NCI-H2107 treated with DMSO at 0.1 percent for 48 hours (cell line): Measurements from ENCODE around the gene SLC9A2.

Experiments
- DNase-seq: peaks from one replicate; lab custom pipeline; 2025; ENCODE audit not compliant: unreplicated experiment; lab: John Stamatoyannopoulos, UW

The SLC9A2 gene, protein sequence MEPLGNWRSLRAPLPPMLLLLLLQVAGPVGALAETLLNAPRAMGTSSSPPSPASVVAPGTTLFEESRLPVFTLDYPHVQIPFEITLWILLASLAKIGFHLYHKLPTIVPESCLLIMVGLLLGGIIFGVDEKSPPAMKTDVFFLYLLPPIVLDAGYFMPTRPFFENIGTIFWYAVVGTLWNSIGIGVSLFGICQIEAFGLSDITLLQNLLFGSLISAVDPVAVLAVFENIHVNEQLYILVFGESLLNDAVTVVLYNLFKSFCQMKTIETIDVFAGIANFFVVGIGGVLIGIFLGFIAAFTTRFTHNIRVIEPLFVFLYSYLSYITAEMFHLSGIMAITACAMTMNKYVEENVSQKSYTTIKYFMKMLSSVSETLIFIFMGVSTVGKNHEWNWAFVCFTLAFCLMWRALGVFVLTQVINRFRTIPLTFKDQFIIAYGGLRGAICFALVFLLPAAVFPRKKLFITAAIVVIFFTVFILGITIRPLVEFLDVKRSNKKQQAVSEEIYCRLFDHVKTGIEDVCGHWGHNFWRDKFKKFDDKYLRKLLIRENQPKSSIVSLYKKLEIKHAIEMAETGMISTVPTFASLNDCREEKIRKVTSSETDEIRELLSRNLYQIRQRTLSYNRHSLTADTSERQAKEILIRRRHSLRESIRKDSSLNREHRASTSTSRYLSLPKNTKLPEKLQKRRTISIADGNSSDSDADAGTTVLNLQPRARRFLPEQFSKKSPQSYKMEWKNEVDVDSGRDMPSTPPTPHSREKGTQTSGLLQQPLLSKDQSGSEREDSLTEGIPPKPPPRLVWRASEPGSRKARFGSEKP

DNA sequence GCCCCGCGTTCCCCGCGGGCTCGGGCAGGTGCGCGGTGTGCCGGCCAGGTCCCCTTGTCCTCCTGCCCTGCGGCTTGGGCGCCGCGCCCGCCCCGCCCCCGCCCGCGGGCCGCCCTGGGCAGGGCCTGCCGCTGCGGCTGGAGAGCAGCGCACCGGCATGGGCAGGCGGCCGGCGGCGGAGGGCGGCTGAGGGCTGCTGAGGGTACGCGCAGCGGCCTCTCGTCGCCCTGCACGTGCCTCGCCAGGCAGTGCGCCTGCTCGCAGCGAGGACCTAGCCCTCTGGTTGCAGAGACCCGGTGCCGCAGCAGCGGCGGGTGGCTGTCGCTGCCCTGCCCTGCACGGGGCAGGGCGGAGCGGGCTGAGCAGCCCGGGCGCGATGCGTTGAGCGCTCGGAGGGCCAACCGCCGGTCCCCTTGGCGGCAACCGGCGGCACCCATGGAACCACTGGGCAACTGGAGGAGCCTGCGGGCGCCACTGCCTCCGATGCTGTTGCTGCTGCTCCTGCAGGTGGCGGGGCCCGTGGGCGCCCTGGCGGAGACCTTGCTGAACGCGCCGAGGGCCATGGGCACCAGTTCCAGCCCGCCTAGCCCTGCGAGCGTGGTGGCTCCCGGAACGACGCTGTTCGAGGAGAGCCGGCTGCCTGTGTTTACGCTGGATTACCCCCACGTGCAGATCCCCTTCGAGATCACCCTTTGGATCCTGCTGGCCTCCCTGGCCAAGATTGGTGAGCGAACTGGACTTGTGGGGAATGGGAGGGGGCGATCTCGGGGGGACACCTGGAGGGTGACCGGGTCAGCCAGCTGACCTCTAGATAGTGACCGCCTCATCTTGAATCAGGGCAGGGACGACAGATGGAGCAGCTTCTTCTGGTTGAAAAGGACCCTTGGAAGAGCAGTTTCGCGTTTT is at the start of gene SLC9A2:
Gene SLC9A2 (plus strand): TSS at position 140 of the 906 bp plus-strand sequence. CDS start 296 bp downstream, at position 436.
- no peak for DNase-seq

DNA sequence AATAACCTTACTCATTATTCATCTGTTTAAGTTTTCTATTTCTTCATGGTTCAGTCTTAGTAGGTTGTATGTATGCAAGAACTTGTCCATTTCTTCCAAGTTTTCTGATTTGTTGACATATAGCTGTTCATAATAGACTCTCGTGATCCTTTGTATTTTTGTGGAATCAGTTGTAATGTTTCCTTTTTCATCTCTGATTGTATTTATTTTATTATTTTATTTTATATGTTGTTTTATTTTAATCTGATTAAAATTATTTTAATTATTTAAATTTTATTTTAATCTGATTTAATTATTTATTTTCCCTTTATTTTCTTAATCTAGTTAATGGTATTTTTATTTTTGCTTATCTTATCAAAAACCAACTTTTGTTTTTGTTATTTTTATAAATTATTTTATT is 43.5 kb upstream of the SLC9A2 start:
- DNase-seq = no peak

DNA sequence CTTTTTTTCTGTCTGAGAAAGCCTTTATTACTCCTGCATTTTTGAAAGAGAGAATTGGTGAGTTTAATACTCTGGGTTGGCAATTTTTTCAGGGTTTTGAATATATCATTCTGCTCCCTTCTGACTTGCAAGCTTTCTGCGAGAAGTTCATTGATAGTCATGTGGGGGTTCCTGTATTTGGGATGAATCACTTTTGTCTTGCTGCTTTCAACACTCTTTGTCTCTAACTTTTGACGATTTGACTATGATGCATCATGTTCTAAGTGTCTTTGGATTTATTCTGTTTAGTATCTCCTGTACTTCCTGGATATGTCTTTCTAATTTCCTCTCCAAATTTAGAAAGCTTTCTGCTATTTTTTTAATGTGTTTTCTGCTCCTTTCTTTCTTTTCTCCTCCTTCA is 41.0 kb upstream of the SLC9A2 start:
- no peak for DNase-seq

DNA sequence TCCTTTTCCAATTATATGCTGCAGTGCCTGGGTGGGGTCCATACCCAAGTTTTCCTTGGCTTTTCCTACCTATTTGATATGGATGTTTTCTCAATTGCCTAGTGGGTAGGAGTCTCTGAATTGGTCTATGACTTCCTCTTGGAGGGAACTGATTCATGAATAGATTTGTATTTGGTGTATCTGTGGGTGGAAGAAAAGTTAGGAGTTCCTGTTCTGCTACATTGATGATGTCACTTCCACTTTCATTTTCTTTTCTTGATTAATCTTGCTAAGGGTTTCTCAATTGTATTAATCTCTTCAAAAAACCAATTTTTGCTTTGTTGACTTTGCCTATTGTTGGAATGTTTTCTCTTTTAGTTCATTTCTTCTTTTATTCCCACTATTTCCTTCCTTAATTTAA is 37.4 kb upstream of the SLC9A2 start:
- no peak for DNase-seq

DNA sequence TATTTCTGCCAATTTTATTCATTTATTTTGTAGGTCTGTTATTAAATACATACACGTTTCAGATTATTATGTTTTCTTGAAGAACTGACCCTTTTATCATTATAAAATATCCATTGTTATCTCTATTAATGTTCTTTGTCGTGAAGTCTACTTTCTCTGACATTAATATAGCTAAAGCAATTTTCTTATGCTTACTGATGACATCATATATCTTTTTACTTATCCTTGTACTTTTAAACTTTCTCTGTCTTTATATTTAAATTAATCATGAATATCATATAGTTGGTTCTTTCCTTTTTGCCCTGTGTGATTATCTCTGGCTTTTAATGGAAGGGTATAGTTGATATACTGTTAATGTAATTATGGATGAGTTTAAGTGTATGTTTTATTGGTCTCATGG is 36.5 kb upstream of the SLC9A2 start:
- no peak for DNase-seq

DNA sequence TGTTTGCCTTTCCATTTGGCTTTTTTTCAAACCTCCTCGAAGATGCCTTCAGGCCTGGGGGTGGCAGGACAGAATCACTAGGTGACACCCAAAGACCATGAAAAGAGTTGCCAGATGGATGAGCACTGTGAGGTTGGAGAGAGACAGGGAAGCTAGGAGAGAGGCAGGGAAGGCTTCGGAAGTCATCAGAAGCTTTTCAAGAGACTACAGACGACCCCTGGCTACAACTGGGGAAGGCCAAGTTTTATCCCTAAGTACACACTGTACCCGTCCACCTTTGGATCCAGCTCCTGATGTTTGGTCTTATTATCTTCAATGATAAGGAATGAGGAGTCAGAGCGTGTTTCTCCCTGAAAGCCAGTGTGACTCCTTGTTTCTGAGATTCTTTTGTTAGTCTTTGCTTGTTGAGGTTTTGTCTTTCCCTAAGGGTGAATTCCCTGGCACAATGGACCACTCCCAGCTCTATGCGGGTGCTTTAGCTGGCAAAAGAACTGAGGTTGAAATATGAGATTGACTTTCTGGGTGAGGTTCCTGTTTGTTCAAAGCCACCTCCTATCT is 33.4 kb upstream of the SLC9A2 start:
- no peak for DNase-seq

DNA sequence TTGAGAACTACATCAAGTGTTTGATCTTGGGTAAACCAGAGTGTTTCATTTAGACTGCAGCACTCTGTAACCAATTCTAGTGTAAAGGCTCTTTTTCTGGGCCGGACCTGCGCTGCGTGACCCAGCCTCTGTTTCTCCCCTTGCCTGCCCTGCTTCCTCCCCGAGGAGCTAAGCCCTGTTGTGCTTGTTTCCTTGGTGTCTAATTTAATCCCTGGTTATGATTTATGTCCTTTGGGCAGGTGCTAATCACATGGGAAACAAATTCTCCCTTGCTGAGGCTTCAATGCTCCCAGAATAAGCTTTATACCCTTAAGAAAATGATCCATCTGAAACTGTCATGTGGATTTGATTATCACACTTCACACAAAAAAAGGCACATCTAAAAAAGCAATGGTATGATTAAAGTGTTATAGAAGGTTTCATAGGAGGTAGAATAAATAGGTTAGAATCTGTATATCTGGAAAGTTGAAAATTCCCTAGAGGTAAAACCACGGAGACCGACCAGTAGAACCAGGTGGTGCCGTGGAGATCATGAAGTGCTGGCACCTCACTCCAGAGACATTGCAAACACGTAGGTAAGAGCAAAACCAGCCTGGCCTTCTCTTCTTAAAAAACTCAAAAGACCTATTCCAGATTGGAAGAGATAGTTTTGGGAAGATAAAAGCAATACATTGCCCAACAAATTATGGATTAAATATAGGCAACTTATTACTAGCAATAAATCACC is 31.0 kb upstream of the SLC9A2 start:
- DNase-seq = no peak

DNA sequence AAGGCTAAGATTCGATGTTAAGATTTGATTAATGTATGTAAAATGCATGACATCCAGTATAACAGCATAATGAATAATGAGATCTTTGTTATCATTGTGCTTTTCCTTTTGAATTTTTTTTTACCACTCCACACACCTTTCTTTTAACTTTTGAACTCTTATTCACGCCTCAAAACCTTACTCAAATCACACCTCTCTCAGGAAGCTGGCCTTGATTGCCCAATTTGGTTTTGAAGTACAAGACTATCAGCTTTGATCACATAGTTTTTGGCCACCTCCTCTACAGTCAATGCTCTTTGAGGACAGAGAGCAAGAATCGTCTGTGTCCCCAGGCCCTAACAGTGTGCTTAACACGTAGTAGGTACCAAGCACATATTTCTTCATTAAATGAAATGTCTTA is 29.9 kb upstream of the SLC9A2 start:
- DNase-seq = no peak

DNA sequence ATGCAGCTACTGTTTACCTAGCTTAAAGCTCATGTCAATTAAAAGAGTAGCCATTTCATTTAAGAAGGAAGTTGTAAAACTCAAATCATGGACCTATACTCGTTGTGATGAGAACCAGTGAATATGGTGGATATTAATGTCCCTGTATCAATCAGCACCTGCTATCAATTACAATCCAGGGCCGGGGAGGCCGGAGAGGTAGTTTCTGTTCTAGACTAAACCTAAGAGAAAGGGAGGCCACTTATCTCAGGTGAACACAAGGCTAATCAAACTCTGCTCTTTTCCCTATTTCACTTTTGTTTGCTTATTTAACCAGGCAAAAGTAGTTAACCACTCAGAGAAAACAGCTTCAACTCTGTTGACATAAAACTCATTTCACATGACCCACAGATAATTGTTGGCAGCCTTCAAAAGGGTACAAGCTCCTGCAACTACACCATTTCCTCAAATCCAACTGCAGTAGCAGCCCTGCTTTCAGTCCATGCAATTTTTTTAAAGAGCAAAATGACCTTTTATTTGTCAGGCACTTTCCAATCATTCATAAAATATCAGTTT is 27.8 kb upstream of the SLC9A2 start:
- DNase-seq = no peak

DNA sequence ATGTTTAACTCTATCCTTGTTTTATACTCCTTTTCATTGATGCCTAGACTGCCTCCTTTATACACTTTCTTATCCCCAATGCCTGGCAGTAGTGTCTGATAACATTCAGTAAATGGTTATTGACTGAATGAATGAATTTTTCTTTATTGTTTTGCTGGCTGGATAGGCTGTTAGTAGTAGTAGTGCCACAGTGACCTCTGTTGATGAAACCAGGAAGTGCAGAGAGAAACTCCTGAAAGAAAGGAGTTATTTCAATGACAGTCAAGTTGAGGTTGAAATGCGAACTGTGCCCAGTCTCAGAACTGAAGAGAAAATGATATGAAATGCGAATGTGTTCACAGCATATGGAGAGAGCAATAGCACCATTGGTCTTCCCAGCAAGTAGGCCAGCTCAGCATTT is 26.8 kb upstream of the SLC9A2 start:
- no peak for DNase-seq

DNA sequence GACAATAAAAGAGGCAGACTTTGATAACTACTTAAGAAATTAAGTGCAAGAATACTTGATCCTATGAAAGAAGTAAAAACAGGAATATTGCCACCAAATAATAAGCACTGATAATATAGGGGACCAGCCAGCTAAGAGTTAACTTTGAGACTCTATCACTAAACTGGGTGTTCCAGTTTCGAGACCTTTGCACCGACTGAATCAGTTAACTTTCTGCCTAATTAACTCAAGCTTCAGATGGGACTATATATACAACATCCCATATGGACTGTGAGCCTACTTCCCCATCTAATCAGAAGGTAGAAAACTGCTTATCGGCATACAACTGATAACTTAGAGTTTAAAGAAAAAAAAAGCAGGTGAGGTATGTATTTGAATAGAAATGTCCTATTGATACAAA is 25.8 kb upstream of the SLC9A2 start:
- no peak for DNase-seq

DNA sequence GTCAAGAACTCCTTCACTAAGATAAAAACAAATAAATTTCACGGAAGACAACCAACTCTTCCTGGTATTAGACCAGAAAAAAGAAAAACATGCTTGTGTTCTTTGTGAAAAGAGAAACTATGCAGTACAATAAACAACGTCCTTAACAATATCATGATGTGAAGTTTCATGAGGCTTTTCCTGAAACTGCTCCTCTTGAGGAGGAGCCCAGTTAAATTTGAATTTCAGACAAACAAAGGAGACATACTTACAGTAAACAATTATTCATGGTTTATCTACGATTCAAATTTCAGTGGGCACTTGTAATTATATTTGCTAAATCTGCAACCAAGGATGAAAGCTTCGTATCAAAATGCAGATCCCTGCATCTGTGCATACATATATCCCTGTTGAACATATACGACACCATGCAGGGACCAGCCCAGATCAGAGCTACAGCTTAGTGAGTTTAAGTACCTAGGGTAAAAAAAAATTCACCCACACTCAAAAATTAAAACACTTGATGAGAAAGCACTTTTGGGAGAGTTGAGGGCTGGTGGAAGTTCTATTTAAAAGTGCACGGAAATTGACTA is 24.8 kb upstream of the SLC9A2 start:
- DNase-seq = no peak

DNA sequence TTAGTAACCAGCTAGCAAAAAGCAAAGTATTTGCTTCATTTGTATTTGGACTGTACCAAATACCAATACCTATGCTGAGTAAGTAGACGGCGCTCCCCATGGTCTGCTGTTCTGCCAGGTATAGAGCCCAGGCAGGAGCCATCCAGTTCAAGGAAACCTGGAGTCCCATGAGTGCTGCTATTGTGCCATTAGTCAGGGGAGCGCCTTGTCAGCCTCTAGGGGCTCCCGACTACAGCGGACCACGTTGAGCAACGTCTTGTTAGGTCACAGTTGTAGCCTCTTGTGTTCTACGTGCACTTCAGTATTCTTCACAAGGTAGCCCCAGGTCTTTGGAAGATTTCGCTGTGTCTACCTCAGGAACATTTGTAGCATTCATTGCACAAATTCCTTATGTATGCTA is 21.6 kb upstream of the SLC9A2 start:
- DNase-seq = no peak

DNA sequence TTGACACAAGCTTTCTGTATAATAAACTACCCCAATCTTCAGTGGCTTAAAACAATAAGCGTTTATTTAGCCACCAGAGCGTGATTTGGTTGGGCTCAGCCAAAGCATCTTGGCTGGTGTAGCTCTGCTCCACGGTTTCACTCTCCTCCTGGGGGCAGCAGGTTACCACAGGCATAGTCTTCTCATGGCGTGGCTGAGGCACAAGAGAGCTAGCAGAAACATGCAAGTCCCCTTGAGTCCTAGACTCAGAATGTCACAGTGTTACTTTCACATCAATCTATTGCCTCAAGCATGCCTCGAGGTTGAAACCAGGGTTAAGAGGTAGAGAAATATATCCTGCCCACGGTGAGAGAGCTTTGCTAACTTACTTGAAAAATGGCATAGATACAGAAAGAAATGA is 19.9 kb upstream of the SLC9A2 start:
- DNase-seq = no peak

DNA sequence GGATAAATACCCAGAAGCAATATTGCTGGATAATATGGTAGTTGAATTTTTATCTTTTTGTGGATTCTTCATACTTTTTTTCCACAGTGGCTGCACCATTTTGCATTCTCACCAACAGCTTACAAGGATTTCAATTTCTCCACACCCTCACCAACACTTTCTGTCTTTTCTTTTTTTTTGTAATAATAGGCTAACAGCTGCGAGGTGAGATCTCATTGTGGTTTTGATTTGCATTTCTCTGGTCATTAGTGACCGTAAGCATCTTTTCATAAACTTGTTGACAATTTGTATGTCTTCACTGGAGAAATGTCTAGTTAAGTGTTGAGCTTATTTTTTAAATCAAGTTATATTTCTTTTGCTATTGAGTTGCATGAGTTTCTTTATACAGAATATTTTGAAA is 17.6 kb upstream of the SLC9A2 start:
- no peak for DNase-seq

DNA sequence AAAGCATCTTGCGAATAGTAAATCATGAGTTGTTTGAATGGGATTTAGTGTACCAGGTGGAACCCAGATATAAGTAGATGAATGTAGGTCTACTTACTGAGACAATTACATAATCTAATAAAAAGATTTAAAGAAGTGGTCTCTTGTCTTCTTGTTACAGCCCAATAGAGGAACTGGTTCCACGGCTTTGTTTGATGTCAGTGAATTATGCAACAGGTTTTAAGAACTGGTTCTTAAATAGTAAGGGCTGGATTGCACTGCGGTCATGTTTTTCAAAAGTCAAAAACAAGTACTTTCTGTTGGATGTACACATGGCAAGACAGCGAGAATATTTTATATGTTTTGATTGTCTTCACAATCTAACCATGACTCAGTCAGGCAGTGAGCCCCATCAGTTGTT is 15.4 kb upstream of the SLC9A2 start:
- no peak for DNase-seq

DNA sequence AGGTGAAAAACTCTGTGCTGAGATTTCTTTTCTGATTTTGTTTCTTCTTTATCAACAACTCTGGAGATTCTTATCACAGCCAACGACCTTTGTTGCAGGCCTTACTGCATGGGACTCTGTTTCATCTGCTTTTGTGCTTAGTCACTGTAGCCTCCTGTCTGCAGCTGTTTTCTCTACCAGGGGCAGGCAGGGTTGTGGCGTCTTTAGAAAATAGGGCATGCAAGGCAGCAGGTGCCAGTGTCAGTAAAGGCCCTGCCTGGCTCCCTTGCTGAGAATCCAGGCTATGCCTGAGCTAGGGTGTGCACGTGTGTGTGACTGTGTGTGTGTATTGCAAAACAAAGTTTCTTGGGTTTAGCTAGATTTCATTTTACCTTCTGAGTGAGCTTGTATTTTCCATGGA is 14.6 kb upstream of the SLC9A2 start:
- no peak for DNase-seq

DNA sequence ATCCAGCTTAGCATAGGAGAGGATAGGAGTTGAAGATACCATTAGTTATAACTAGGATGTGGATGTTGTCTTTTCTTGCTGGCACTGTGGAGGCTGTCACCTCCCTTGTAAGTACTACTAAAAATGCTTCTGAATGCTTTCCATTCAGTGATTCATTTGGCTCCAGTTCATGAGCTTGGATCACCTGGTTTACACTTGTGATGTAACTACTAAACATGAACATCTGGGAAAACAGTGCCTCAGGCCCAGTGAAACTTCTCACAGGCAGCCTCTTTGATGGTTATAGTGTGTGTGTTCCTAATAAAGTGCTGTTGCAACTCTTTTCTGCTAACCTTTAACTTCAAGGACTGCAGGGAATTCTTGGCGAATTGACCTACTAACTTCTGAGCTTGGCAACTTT is 13.0 kb upstream of the SLC9A2 start:
- no peak for DNase-seq

DNA sequence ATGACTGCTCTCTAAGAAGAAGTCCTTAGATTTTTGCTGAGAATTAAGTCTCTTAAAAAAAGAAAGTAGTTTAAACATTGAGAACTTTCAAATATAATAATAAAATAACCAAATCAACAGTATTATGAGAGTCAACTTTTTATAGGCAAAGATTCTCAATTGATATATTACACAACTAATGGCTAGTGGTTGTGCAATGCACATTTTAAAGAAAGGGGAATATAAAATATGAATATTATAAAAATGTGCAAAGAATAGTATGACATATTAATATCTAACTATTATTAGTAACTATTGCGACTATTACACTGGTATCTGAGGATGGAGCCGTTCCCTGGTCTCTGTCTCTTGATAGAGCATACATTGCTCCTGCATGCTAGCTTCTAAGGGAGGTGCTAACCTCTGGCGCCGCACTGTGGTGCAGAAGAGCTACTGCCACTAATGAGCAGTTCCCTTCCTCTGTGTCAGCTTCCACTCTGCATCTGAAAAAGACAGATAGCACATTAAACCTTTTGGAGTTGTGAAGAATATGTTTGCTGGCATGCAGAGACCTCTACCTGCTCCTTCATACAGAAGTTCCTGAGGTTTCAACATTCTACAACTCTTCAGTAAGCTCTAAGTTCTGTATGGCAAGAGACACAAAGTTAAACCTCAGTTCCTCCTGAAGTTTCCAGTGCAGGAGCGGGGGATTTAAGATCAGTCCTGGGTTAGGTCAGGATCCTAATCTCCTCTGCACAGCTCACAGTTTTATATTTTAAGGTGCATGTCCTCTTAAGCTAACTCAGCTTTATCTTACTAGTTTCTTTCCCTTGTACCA is 3.5 kb upstream of the SLC9A2 start:
- DNase-seq = peak; percentile 18
